Measurements from ENCODE around the gene AMFR.

- TF ChIP-seq CTCF (conservative IDR thresholded peaks at IDR 0.05): no peak
- TF ChIP-seq EZH2 (IDR thresholded peaks at IDR 0.05; ENCODE audit: low read depth): no peak
Measured at GRCh38 chr16:56371660-56371937, 53.7 kb downstream of the AMFR start.
